SK-N-MC (cell line): ENCODE results near the gene OR2G6.

ENCODE experiments used
- EZH2 ChIP-seq: fragments of 200-600 bp; sonication (generic); IDR thresholded peaks from one replicate; pipeline ENCODE4 v1.6.1; 2017; ENCODE audit warnings: antibody characterized with exemption
- POLR2AphosphoS5 ChIP-seq: IDR thresholded peaks from 2 replicates; pipeline ENCODE4 v1.6.1; 2012; ENCODE audit warnings: mild to moderate bottlenecking, low read depth, low read length, borderline replicate concordance

- TF ChIP-seq POLR2AphosphoS5 (no peak), EZH2 (no peak)
Observed at GRCh38 chr1:248576260-248576980, 68.5 kb downstream of the OR2G6 start.
